GM20000 (cell line): ENCODE measurements around the gene GREM2.

Experiments used
- DNase-seq: peaks from one replicate; pipeline ENCODE4 v3.0.0; 2012; ENCODE audit warnings: low spot score
- TF ChIP-seq, protein P1 (sequence below): IDR thresholded peaks from 2 replicates; pipeline ENCODE4 v1.5.1; 2012; ENCODE audit warnings: mild to moderate bottlenecking, control low read depth; ENCODE audit errors: extremely low read depth, missing control alignments

GREM2 gene

DNA sequence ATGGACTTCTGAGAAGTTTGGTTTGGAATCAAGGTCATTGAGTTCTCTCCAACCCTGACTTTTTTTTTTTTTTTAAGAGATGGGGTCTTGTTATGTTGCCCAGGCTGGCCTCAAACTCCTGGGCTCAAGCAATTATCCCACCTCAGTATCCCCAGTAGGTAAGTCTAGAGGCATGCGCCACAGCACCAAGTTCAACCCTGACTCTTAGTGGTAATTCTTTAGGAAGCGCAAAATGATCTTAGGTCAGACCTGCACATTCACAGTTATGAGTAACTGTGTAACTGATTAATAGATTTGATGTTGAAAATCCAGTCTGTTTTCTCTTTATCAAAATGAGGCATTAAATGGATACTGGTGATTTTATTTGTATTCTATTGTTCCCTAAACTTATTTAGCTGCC is 95.9 kb downstream of the GREM2 start:
- TF ChIP-seq, protein P1, sequence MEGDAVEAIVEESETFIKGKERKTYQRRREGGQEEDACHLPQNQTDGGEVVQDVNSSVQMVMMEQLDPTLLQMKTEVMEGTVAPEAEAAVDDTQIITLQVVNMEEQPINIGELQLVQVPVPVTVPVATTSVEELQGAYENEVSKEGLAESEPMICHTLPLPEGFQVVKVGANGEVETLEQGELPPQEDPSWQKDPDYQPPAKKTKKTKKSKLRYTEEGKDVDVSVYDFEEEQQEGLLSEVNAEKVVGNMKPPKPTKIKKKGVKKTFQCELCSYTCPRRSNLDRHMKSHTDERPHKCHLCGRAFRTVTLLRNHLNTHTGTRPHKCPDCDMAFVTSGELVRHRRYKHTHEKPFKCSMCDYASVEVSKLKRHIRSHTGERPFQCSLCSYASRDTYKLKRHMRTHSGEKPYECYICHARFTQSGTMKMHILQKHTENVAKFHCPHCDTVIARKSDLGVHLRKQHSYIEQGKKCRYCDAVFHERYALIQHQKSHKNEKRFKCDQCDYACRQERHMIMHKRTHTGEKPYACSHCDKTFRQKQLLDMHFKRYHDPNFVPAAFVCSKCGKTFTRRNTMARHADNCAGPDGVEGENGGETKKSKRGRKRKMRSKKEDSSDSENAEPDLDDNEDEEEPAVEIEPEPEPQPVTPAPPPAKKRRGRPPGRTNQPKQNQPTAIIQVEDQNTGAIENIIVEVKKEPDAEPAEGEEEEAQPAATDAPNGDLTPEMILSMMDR = no peak
- DNase-seq = no peak

- TF ChIP-seq, protein P1 = no peak
- no peak for DNase-seq
Observed at GRCh38 chr1:240515505-240515904, 96.5 kb downstream of the GREM2 start.

DNA sequence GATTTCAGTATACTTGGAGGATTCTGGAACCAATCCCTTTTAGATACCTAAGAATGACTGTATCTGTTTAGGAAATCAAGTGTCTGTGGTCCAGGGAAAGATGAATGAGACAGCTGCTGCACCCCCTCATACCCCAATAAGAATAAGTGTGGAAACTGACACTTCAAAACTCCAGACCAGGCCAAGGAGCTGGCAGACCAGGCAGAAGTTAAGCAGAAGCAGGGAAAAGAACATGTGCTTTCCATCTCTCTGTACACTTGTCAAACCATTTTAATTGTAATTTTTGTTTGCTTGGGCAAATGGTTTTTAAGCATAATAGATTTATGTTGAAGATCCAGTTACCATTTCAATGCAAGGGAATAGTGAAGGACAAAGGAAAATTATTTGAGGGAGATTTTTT is 100.2 kb downstream of the GREM2 start:
- TF ChIP-seq, protein P1 = no peak
- DNase-seq = no peak

DNA sequence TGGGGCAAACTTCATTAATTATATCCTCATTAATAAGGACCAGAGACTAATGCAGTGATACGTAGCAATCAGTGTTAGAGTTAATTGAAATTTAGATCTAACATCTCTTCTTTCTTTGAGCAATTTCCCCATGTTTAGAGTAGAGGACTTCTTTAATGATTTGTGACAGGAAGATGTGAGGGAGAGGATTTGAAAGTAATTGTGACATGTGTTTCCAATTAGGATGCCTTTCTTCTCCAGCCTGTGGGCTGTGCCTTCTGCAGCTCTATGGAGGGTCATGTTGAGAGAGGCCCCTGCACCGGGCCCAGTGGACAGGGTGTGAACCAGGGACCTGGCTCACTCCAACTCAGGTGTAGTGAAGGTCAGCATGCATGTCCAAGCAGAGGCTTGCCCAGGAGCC is 103.0 kb downstream of the GREM2 start:
- TF ChIP-seq, protein P1 = no peak
- DNase-seq = no peak

DNA sequence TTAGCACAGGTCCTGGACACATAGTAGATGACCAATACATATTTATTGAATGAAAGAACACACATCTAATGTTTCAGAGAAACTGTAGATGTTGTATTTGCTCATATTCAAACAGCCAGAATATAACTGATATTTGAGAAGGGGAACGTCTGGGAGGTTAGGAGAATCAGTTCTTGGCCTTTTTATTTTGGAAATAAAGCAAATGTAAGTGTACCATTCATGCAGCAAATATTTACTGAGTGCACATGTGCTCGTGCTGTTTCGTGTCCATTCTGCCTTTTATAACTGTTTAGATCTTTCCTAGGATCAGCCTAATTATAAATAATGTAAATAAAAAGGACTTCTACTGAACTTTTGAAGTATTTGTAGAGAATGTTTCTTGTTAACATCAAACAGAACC is 103.8 kb downstream of the GREM2 start:
- TF ChIP-seq, protein P1 = no peak
- no peak for DNase-seq

GRCh38 chr1:240506176-240506575 is 105.8 kb downstream of the GREM2 start:
- TF ChIP-seq, protein P1 = no peak
- DNase-seq = no peak

DNA sequence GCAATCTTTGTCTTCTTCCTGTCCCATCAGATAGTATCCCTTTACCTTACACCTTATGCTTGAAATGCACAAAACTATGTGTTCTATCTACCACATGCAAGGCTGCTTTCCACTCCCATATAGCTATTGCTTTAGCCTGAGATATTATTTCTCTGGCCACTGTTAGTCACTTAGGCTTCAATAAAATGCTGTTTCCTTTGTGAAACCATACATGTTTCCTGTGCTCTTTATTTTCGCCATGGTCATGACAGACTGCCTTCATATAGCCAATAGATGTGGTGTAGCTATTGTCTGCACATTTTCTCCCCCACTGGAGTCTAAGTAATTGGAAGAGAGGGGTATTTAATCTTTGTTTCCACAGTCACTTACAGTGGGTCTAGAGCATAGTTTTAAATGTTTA is 108.4 kb downstream of the GREM2 start:
- DNase-seq = no peak
- TF ChIP-seq, protein P1 = no peak
